Stimulated activated CD4-positive, alpha-beta T cell treated with anti-CD3 and anti-CD28 coated beads, Interleukin-4, amount 100 ng/mL, for 48 hours (primary cell): ENCODE data around the gene ANKS4B.
"Not testable (repeated sequence)": the region's sequence is repeated elsewhere in the genome, so short reads cannot be mapped to it uniquely, and the experiment has no call there.

Experiments used
- DNase-seq, 2 donors: peaks; one replicate each; pipeline ENCODE4 v3.0.0-alpha.2; 2020; ENCODE audit warnings: low read depth in 2 of 2

ANKS4B gene

DNA sequence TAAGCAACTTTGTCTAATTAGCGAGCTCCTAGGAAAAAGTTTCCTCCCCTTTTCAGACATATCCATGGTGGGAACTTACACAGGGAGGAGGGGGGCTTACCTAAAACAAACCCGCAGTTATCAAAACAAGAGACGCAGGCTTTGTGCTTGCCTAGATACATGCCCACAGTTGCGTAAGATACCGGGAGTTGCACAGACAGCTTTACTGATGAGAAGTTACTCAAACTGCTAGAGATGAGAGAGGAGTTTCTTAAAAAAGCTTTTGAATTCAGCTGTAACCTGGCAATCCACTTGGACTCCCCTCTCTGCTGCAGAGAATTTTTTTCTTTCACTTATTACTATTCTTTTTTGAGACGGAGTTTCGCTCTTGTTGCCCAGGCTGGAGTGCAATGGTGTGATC, 15.3 kb upstream of the ANKS4B start:
- DNase-seq, result no peak

DNA sequence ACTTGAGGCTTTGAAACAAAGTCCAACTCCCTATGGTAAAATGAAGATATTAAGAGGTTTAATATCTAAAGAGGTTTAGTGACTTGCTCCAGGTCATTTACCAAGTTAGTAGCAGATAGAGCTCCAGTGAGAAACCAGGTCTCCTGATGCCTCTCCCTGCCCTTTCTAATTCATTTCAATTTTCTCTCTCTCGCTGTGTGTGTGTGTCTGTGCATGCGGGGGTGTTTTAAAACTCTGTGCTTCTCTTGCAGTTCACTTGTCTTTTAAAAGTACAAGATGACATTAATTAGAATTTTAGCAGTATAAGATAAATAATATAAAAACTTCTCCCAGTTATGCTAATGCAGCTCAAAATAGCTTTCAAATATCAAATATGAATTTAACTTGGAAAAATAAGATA, 13.9 kb upstream of the ANKS4B start:
- no peak for DNase-seq

DNA sequence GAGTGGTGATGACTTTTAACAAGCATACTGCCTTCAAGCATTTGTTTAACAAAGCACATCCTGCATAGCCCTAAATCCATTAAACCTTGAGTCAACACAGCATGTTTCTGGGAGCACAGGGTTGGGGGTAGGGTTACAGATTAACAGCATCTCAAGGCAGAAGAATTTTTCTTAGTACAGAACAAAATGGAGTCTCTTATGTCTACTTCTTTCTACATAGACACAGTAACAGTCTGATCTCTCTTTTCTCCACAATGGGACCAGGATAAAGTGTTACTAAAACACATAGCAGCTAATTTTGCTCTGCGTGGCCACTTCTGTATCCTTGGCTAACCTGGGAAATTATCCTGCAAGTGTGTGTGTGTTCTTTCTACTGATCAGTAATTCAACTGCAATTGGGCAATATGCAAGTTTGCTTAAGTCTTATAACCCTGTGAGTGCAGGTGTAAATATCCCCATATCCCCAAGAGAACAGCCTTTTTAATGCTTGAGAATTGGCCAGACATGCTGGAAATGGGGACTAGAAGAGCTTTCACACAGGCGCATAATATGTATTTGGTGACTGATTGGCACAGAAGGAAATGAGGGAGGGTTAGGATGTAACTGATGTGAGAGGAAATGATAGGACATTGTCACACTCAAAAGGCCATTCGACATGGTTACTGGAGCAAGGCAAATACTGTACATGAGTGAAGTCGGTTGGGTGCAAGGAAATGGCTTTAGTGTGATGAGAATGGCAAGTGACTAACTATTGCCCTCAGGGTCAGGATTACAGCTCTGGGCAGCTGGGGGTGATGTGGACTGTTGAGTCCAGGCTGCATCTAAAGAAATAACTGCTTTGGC, 10.8 kb upstream of the ANKS4B start:
- no peak for DNase-seq

DNA sequence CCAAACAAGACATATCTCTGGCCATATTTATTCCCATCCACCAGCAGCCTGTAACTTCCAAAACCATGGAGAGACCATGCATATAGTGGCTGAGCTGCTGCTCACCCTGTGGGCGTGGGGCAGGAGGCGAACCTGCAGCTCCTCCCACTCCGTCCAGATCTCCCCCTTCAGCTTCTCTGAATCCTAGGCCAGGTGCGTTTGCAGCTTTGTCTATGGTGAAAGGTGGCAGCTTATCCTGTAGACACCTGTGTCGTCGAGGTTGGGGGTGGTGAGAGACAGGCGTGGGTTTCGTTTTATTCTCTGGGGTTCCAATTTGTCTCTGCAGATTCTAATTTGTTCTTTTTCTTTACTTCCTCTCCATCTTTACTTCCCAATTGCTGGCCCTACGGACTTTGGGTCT, 9.7 kb upstream of the ANKS4B start:
- no peak for DNase-seq

DNA sequence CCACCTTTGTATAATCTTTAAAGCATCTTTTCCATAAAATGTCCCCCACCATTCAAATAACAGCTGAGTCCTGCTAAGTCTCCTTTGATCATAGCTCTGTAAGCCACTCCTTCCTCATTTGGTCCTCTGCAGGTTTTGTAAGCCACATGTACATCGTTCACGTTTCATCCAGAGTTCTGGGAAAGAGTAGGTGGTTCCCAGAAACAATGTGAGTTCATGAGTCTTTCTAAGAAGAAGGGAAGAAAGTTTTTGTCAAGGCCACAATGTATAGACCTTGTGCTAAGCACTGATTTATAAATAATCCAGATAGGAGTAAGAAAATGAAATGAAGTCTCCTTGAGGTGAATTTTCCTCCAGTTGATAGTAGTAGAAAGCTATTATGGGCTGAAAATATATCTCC, 8.7 kb upstream of the ANKS4B start:
- DNase-seq, result no peak

DNA sequence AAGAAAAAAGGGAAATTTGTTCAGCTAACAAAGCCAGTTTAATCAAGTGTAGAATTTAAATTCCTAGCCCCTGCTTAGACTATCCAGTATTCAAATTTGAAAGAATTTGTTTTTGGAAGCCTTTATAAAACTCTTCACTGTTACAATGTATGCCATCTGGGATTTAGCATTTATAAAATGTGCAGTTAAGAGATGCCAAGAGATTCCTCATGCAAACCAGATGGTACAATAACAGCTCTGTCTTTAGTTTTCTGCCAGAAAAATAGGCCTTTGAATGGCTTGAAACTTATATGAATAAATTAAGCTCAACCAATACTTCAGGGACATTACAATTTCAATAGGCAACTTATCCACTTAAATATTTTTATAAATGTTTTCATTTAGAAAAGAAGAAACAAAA, 6.8 kb upstream of the ANKS4B start:
- DNase-seq, result no peak

DNA sequence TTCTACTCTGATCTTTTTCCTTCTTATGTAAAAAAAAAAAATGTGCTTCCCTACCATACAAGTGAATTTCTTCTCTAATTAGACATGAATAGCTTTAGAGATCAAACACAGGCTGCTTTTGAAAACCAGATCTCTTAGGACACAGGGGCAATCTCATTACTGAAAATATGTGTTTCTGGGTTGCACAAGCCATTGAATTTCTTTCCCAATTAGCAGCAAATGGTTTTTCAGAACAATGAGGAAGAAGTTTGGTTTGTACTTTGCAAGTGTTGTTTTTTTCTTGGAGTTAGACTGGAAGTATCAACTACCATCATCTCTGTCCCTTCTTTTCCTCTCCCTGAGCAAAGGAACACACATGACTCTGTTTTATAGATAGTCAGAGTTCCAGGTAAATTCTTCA, 5.6 kb upstream of the ANKS4B start:
- no peak for DNase-seq

DNA sequence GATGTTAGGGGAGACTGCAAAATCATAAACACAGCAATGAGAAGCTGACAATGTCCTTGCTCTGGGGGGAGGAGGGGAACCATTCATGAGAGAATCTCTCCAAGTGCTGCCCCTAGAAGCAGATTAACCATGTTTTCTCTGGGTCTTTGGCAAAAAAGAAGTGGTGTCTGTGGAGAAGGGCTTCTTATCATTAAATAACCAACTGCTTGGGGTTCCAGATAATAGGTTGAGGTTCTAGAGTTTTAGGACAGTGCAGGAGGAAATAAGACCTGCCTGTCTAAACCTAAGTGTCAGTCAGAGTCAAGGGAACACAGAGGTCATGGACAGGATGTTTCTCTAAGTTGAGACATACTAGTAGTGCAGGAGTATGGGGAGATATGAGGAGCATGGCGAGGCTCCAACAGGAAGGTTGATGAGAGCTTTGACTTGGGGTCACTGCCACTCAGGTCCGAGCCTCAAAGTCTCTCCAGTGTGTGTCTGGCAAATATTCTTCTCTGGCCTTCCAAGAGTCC, 5.1 kb upstream of the ANKS4B start:
- DNase-seq, result no peak

DNA sequence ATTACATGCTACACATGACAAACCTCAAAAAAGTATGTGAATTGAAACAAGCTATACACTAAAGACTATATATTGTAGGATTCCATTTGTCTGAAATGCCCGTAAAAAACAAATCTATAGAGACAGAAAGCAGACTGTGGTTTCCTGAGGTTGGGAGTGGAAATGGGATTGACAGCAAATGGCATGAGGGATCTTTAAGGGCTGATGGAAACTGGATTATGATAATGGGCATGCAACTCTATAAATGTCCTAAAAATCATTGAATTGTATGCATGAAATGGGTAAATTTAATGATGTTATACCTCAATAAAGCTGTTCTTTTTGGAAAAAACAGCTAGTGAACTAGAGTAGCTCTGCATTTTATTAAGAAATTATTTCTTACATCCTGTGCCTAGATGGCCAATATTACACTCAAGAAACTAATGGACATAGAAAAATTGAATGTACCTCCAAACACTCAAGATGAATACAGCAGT, 416 bp upstream of the ANKS4B start:
- DNase-seq, result no peak

DNA sequence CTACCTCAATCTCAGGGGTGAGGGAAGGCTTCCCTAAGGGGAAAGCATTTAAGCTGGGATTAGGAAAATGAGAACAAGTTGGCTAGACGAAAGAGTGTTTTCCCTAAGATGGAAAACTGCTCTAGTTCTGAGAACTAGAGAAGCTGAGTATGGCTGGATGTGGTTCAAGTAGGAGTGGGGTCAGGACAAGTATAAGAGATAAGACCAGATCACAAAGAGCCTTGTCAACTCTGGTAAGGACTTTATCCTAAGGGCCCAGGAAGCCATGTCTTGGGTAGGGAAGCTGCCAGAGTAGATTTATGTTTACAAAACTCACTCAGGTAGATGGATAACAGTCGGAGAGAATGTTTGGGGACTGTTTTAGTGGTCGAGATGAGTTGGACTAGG, 1.7 kb downstream of the ANKS4B start:
- no peak for DNase-seq

DNA sequence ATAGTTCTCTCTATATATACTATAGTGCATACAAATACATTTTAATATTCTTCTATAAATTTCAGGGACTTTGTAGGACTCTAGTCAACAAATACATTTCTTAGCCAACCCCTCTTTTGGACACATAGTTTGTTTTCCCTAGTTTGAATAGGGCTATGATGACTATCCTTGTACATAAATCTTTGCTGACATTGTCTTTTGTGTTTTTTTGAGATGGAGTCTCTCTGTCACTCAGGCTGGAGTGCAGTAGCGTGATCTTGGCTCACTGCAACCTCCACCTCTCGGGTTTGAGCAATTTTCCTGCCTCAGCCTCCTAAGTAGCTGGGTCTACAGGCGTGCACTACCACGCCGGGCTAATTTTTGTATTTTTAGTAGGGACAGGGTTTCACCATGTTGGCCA, 3.3 kb downstream of the ANKS4B start:
- no peak for DNase-seq

DNA sequence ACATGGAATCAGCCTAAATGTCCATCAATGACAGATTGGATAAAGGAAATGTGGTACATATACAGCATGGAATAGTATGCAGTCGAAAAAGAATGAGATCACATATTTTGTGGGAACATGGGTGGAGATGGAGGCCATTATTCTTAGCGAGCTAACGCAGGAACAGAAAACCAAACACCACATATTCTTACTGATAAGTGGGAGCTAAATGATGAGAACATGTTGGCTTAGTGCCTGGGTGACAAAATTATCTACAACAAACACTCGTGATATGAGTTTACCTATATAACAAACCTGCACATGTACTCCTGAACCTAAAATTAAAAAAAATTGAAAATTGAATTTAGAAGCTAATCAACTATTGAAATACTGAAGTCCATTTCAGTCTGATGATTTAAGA, 6.1 kb downstream of the ANKS4B start:
- DNase-seq, result no peak

DNA sequence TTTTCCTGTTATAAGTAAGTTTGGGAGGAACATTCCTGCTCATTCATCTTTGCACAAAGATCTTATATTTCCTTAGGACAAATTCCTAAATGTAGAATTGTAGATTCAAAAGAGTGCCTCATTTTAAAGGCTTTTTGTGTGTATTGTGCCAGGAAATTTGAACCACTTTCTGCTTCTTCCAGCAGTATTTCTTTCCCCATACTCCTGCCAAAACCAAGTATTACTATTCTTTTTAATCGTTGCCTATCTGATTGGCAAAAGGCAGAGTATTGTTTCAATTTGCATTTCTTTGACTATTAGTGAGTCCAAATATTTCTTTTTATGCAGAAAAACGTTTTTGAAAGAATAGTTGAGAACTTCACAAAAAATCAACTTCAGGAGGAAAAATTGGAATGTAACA, 9.3 kb downstream of the ANKS4B start:
- DNase-seq, result no peak

DNA sequence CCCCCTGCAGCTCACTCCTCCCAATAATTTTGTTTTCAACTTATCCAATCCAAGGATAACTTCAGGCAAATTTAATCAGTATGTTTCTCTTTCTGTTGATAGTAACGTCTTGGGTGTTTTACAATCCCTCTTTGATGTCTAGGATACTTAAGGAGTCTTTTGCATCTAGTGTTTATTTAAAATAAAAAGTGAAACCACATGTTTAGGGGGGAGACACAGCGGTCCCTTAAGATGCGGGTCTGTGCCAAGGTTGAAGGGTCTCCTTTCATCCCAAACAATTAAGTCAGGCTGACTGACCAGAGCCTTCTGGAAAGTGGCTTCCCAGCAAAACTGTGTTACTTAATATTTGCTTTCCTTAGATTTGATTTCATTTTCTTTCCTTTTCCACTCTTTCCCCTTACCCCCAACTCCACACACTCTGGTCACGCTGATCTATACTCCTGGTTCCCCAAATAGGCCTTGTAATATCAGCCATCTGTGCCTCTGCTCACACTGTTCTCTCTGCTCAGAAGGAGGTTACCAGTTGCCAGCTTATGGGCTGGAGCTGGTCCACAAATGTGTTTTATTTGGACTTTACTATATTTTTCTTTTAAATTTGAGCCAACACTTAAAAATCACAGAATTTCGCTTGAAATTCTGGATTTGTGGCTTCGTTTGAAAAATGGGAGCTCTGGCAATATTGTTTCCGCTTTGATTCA, 11.2 kb downstream of the ANKS4B start:
- DNase-seq, result no peak

DNA sequence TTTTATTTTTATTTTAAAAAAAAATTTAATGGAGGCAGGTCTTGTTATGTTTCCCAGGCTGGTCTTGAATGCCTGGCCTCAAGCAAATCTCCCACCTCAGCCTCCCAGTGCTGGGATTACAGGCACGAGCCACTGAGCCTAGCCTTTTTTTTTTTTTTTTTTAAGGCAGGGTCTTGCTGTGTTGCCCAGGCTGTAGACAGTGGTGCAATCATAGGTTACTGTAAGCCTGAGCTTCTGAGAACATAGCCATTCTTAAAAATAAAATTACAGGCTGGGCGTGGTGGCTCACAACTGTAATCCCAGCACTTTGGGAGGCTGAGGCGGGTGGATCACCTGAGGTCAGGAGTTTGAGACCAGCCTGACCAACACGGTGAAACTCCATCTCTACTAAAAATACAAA, 14.7 kb downstream of the ANKS4B start:
- not testable (repeated sequence) for DNase-seq

DNA sequence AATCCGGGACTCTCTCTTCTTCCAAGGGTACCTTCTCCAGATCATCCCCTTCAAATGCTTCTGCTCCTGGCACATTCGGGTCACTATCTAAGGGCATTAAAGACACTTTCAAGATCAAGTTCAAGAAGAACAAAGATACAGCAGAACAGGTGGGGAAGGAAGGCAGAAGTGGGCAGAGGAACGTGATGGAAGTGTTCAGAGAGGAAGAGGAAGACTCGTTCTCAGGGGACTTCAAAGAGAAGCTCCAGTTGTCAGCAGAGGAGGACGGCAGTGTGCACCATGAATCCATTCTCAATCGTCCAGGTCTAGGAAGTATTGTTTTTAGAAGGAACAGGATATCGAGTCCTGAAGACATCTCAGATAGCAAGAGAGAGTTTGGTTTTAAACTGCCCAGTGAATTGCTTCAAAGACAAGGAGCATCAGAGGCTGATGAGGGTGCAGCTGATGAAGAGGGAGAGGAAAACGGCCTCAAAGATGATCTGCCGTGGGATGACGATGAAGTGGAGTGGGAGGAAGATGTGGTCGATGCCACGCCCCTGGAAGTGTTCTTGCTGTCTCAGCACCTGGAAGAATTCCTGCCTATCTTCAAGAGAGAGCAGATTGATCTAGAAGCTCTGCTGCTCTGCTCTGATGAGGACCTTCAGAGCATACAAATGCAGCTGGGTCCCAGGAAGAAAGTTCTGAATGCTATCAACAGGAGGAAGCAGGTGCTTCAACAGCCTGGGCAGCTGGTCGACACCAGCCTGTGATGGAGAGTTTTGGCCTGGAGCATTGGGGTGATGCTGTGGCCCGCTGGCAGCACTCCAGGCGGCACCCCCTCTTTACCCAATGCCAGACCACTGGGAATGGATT, 16.8 kb downstream of the ANKS4B start:
- DNase-seq, result no peak

DNA sequence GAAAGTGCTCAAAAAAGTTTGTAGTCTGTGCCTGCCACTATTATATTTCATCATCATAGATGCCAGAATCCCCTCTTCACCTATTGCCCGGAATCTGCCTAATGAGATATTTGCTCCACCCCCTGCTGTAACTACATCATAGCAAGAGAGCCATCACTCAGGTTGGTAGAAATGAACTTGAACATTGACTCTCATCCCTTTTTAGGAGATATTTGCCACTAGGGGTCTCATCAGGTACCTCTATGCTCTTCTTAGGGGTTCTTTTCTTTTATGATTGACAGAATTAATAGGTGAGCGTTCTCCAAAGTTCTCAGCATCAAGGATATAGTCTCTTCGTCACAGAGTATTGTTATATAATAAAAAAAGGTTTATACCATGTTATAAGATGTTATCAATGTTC, 20.0 kb downstream of the ANKS4B start:
- no peak for DNase-seq

DNA sequence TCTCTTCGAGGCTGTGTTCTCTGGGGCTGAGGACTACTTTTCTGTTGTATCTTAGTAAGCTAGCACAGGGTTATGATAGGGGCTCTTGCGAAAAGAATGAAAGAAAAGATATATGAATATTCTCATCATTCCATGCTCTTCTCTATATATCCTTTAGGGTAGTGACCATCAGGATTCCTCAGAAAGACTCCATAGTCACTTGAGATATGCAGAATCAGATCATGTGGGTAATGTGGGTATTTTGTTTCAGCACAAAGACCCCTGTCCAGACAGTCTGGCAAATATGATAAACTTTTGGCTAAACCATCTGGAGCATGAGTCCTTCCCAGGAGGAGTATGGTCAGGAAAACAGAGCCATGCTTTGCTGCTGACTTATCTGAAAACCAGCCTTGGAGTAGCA, 23.1 kb downstream of the ANKS4B start:
- DNase-seq, result no peak

DNA sequence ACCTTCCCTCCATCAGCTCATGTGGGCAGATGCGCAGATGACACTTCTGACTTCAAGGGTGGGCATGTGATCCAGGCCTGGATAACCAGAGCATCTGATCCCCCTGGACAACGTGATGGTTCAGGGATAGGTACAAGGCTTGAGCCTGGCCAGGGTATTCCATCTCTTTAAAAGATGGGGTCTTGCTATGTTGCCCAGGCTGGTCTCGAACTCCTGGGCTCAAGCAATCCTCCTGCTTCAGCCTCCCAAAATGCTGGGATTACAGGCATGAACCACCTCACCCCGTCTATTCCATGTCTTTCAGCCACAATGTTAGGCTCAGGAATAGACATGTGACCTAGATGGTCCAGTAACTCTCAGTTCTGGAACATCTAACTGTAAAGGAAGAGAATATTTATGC, 23.8 kb downstream of the ANKS4B start:
- no peak for DNase-seq

DNA sequence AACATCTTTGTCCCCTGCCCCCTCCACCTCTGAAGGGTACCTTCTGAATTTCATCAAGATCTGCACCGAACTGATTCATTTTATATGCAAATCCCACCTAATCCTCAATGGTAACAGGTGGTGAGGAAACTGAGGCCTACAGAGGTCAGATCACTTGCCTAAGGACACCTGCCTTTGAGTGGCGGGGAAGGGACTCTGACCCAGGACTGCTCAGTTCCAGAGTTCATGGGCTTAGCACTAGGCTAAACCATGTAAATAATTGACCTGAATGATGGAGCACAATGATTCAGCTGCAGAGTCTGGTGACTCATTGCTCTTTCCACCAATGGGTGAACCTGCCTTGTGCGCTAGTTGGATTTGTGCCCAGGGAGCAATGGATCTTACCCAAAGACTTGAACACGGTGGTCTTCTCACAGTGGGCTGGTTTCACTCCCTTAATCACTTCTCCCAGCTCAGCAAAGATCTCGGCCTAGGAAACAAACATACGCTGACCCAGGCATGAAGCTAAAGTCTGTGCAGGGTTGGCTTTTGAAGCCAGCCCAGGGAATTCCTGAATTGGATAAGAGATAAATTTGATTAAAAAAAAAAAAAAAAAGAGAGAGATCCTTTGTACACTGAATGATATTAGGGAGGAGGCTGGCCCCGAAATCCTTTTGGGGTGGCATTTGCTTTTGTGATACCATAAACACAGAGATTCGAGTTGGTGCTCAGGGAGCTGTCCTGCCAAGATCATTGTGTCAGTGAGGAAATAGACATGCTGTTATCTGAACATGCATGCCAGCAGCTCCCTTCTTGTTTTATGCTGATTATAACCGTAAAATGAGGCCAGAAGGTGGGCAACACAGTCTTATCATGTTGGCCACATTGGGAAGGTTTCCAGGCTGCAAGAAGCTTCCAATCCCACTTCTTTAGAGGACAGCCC, 27.6 kb downstream of the ANKS4B start:
- no peak for DNase-seq
